Lower leg skin (tissue), 4 donors: ENCODE results near the gene ASIC2. TPM values are rescaled to one million over a fixed set of nuclear protein-coding genes. Genes with fewer than 3 reads are reported as not detected.
"Not testable (repeated sequence)": the region's sequence is repeated elsewhere in the genome, so short reads cannot be mapped to it uniquely, and the experiment has no call there.

Experiments used
- DNase-seq, 2 donors: peaks; one replicate each; pipeline ENCODE4 v3.0.0-alpha.2; 2019; ENCODE audit warnings: low spot score in 2 of 2
- H3K4me3 ChIP-seq: fragments of 200-600 bp; sonication (generic); 2 replicates; pipeline ENCODE4 v1.5.1; 2017; ENCODE audit warnings: mild to moderate bottlenecking, low read depth; ENCODE audit not compliant: poor library complexity, severe bottlenecking
- CTCF ChIP-seq, 3 donors: fragments of 450-650 bp; IDR thresholded peaks; one replicate each; pipeline ENCODE4 v1.5.1; 2016; ENCODE audit warnings: antibody characterized with exemption in 3 of 3, mild to moderate bottlenecking in 3 of 3, moderate library complexity in 2 of 3
- POLR2A ChIP-seq, 2 donors: fragments of 450-650 bp; IDR thresholded peaks; one replicate each; pipeline ENCODE4 v1.6.1; 2016 to 2017; ENCODE audit warnings: antibody characterized with exemption in 2 of 2, mild to moderate bottlenecking in 1 of 2, moderate library complexity in 1 of 2
- WGBS, 2 donors: methylation state at CpG; one replicate each; pipeline ENCODE4 v1.1.5; 2018; 5-methylcytosine and 5-hydroxymethylcytosine counted together
- intact Hi-C: fragments of 100-400 bp; cut with DNase I; formaldehyde crosslinking; loops from one replicate; pipeline ENCODE4 v1.15.0; 2023; ENCODE audit warnings: low total_unique reads
- total RNA-seq, 4 donors: library from RNA; depleted of rRNA; stranded (reverse); fragments of >200 nt; gene quantifications; one replicate each; pipeline ENCODE4 v1.1.0, GENCODE V29; 2016

ASIC2 gene
- total RNA-seq, 4 donors from 2014 or later: 0.21 TPM; not detected in 3

GRCh38 chr17:32985050-32985756 is 307.9 kb downstream of the ASIC2 start:
- WGBS, 2 donors: 59 to 65% methylated on average over 4 of the region's 4 CpGs
- no peak for DNase-seq
- no peak overlapping the region for H3K4me3 ChIP-seq
- intact Hi-C loops: no loop called here
- TF ChIP-seq POLR2A (IDR thresholded peaks at IDR 0.05): no peak
- no peak for TF ChIP-seq CTCF (IDR thresholded peaks at IDR 0.05)

DNA sequence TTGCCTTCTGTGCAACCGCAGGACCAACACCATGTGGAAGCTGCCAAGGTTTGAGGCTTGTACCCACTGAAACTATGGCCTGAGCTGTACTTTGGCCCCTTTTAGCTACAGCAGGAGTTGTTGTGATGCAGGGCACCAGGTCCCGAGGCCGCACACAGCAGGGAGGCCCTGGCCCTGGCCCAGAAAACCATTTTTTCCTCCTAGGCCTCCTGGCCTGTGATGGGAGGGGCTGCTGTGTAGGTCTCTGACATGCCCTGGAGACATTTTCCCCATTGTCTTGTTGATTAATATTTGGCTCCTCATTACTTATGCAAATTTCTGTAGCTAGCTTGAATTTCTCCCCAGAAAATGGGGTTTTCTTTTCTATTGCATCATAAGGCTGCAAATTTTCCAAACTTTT is 311.5 kb downstream of the ASIC2 start:
- H3K4me3 ChIP-seq, intact Hi-C loops: not testable (repeated sequence)
- 82 to 93% methylated on average over 3 of the region's 3 CpGs for WGBS, 2 donors
- peak in 1 of 2 donors; percentile 39 for DNase-seq

GRCh38 chr17:32980230-32980629 is 312.9 kb downstream of the ASIC2 start:
- no peak overlapping the region for H3K4me3 ChIP-seq
- TF ChIP-seq POLR2A (IDR thresholded peaks at IDR 0.05) (no peak), CTCF (IDR thresholded peaks at IDR 0.05) (no peak)
- WGBS, 2 donors: 79 to 82% methylated on average over 2 of the region's 2 CpGs
- no peak for DNase-seq
- intact Hi-C loops: no loop called here

GRCh38 chr17:32976605-32977004 is 316.5 kb downstream of the ASIC2 start:
- intact Hi-C loops: no loop called here
- H3K4me3 ChIP-seq: no peak overlapping the region
- WGBS, 2 donors: 96% methylated on average over 1 of the region's 1 CpG
- TF ChIP-seq POLR2A (IDR thresholded peaks at IDR 0.05) (no peak), CTCF (IDR thresholded peaks at IDR 0.05) (no peak)
- peak in 1 of 2 donors; percentile 2 for DNase-seq

DNA sequence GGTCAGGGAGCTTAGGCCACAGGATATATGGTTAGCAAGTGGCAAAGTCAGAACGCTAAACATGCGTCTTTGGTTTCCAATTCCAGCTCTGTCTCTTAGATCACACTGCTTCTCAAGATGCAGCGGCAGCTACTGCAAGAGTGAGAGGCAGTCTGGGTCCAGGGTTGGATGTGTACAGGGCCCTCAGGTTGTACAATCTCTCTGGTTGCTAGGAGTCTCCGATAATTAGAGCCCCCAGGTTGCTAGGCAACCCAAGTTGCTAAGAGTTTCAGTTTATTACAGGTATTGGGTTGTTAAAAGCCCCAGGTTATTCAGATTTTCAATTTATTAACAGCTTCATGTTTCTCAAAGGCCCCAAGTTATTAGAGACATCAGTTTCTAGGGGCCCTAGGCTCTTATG is 317.0 kb downstream of the ASIC2 start:
- TF ChIP-seq POLR2A (IDR thresholded peaks at IDR 0.05) (no peak), CTCF (IDR thresholded peaks at IDR 0.05) (no peak)
- H3K4me3 ChIP-seq: no peak overlapping the region
- DNase-seq: peak in 1 of 2 donors; percentile 21
- intact Hi-C loops: no loop called here
- WGBS, 2 donors: 67% methylated on average over 4 of the region's 4 CpGs

- TF ChIP-seq CTCF (IDR thresholded peaks at IDR 0.05) (no peak), POLR2A (IDR thresholded peaks at IDR 0.05) (no peak)
- intact Hi-C loops: no loop called here
- no peak for DNase-seq
- WGBS, 2 donors: 68 to 89% methylated on average over 1 of the region's 1 CpG
- no peak overlapping the region for H3K4me3 ChIP-seq
Observed at GRCh38 chr17:32971171-32971570, 321.9 kb downstream of the ASIC2 start.
